Peyer's patch (tissue), 4 donors: Measurements from ENCODE around the gene ATP5F1E. TPM values are rescaled to one million over a fixed set of nuclear protein-coding genes. Genes with fewer than 3 reads are reported as not detected.
A peak's percentile ranks its signal among the peaks of the same experiment; 100 is the strongest.
"Not testable (repeated sequence)": the region's sequence is repeated elsewhere in the genome, so short reads cannot be mapped to it uniquely, and the experiment has no call there.

Source experiments
- DNase-seq, 3 donors: peaks; one replicate each; pipeline ENCODE4 v3.0.0-alpha.2; 2017 to 2019
- H3K27ac ChIP-seq, 4 donors: fragments of 200-600 bp; sonication (generic); one replicate each; pipeline ENCODE4 v1.5.1; 2016 to 2019
- H3K27me3 ChIP-seq, 2 donors: fragments of 200-600 bp; sonication (generic); one replicate each; pipeline ENCODE4 v1.5.1; 2019
- H3K36me3 ChIP-seq, 3 donors: fragments of 200-600 bp; sonication (generic); one replicate each; pipeline ENCODE4 v1.5.1; 2016 to 2019
- H3K4me1 ChIP-seq, 4 donors: fragments of 200-600 bp; sonication (generic); one replicate each; pipeline ENCODE4 v1.5.1; 2016 to 2019
- H3K4me3 ChIP-seq, 4 donors: fragments of 200-600 bp; sonication (generic); 1 replicate in 3 of 4; 2 replicates in 1 of 4; pipeline ENCODE4 v1.5.1; 2016 to 2019; ENCODE audit warnings: mild to moderate bottlenecking in 1 of 4
- H3K9me3 ChIP-seq, 4 donors: fragments of 200-600 bp; sonication (generic); one replicate each; pipeline ENCODE4 v1.5.1; 2016 to 2019; ENCODE audit warnings: mild to moderate bottlenecking in 1 of 4
- CTCF ChIP-seq, 6 experiments: fragments of 450-650 bp in 4 of 6; fragments of 200-600 bp in 2 of 6; sonication (generic) in 1 of 6; IDR thresholded peaks; one replicate each; pipeline ENCODE4 v1.5.1; 2017 to 2019; ENCODE audit warnings: antibody characterized with exemption in 6 of 6, mild to moderate bottlenecking in 3 of 6, moderate library complexity in 1 of 6
- POLR2A ChIP-seq, 2 donors: fragments of 450-650 bp; IDR thresholded peaks; one replicate each; pipeline ENCODE4 v1.5.1; 2017; ENCODE audit warnings: antibody characterized with exemption in 2 of 2, mild to moderate bottlenecking in 2 of 2, moderate library complexity in 2 of 2
- total RNA-seq, 4 donors: library from RNA; depleted of rRNA; stranded (reverse); fragments of >200 nt; gene quantifications; one replicate each; pipeline ENCODE4 v1.1.0, GENCODE V29; 2016

ATP5F1E gene
- total RNA-seq, 4 donors from 2014 or later = 20.6 to 34.0 (median 26.8) TPM

DNA sequence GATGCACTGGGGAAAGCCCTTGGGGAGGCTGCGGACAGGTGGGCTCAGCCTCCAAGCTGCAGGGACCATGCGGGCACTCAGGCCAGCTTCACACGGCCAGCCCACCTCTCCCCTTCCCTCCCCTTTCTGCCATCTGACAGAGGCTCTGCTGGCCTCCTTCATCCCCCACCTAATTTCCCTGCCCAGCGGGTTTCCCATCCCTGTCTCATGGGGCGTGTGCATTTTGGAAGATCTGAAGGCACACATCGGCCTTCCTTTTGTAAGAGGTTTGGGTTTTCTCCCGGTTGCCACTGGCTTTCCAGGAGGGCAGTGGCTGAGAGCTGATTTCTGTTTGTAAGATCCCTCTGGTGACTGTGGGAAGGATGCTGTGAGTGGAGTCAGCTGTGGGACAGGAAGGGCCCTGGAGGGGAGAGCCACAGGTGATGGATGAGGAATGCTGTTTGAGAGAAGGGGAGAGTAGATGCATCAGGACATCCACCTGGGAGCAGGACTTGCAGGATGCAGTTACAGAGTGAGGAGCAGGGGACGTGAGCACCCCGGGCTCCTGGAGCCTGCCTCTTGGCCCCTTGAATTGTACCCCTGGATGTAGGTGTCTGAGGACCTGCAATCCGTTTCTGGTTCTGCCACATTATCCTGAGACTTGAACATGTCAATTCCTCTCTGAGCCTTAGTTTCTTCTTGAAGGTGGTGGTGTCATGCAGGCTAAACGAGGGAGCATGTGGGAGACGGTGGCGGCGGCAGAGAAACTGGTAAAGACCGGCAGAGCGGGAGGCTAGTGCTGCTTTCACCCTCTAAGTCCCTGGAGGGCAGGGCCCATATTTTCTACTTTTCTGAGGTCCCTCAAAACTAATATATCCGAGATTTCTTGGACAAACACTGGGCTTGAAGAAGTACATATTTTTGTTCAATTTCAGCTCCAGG lies 18.8 kb downstream of the ATP5F1E start:
- Histone ChIP-seq H3K4me1 (peaks cover 0 to 10% (median 0%) of the 10 kb centered on the region in 4 donors), H3K27me3 (no peaks in the 10 kb centered on the region), H3K9me3 (no peaks in the 10 kb centered on the region), H3K36me3 (no peaks in the 10 kb centered on the region), H3K27ac (no peak overlapping the region), H3K4me3 (no peak overlapping the region)
- TF ChIP-seq POLR2A (IDR thresholded peaks at IDR 0.05) (no peak), CTCF (IDR thresholded peaks at IDR 0.05) (no peak)
- DNase-seq = peak in 1 of 3 donors; percentile 11

GRCh38 chr20:59011874-59012157 lies 20.3 kb downstream of the ATP5F1E start:
- H3K27ac ChIP-seq = peak overlapping the region in 1 of 4 donors; percentile 43
- not testable (repeated sequence) for H3K27me3 ChIP-seq, DNase-seq, H3K36me3 ChIP-seq, H3K9me3 ChIP-seq, H3K4me3 ChIP-seq, H3K4me1 ChIP-seq

- DNase-seq = peak; percentile 6 to 45 (median 45)
These were observed 20.9 kb downstream of the ATP5F1E start for GRCh38 chr20:59010995-59011873.

GRCh38 chr20:59010321-59010994 lies 21.7 kb downstream of the ATP5F1E start:
- DNase-seq = peak in 2 of 3 donors; percentile 47 to 50
- Histone ChIP-seq H3K4me3 (no peak overlapping the region), H3K27ac (peak overlapping the region in 1 of 4 donors; percentile 15), H3K27me3 (no peaks in the 10 kb centered on the region), H3K36me3 (no peaks in the 10 kb centered on the region), H3K9me3 (no peaks in the 10 kb centered on the region), H3K4me1 (peaks cover 3 to 10% (median 8%) of the 10 kb centered on the region in 4 donors)
- TF ChIP-seq CTCF (IDR thresholded peaks at IDR 0.05) (no peak), POLR2A (IDR thresholded peaks at IDR 0.05) (no peak)

More at GRCh38 chr20:59010995-59011873, 20.9 kb downstream of the ATP5F1E start:
- no peaks in the 10 kb centered on the region for H3K27me3 ChIP-seq
- no peaks in the 10 kb centered on the region for H3K36me3 ChIP-seq
- H3K9me3 ChIP-seq = no peaks in the 10 kb centered on the region
- peaks cover 2 to 9% (median 3%) of the 10 kb centered on the region in 4 donors for H3K4me1 ChIP-seq
- no peak overlapping the region for H3K4me3 ChIP-seq
- H3K27ac ChIP-seq = peak overlapping the region in 1 of 4 donors; percentile 43
- no peak for TF ChIP-seq POLR2A (IDR thresholded peaks at IDR 0.05)
- no peak for TF ChIP-seq CTCF (IDR thresholded peaks at IDR 0.05)

- H3K4me3 ChIP-seq = no peak overlapping the region
- peak in 1 of 3 donors; percentile 42 for DNase-seq
- no peaks in the 10 kb centered on the region for H3K27me3 ChIP-seq
- H3K36me3 ChIP-seq = peaks cover 0 to 5% (median 0%) of the 10 kb centered on the region in 3 donors
- H3K4me1 ChIP-seq = peaks cover 3 to 26% (median 15%) of the 10 kb centered on the region in 4 donors
- no peaks in the 10 kb centered on the region for H3K9me3 ChIP-seq
- no peak for TF ChIP-seq POLR2A (IDR thresholded peaks at IDR 0.05)
- TF ChIP-seq CTCF (IDR thresholded peaks at IDR 0.05) = no peak
- peak overlapping the region in 1 of 4 donors; percentile 99 for H3K27ac ChIP-seq
These were observed 23.3 kb downstream of the ATP5F1E start for GRCh38 chr20:59008715-59009336.
